Measurements from ENCODE around the gene SMARCB1.

DNA sequence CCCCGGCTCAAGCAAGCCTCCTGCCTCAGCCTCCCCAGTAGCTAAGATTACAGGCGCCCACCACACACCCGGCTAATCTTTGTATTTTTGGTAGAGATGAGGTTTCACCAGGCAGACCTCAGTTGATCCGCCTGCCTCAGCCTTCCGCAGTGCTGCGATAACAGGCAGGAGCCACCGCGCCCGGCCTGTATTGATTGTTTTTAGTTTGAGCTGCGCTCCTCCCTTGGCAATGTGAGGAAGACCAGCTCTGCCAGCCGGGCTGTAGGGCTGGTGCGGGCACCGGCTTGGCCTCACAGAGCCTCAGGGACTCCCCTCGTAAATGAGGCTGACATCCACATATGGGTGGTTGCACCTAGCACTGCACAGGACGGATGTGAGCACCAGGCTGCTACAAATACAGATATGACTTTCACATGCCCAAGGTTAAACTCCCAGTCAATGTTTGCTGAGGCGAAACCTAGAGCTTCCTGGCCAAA is 63.4 kb downstream of the SMARCB1 start:
- TF ChIP-seq RARB (CRISPR knock-in tag; IDR thresholded peaks at IDR 0.05): no peak
- no peak for TF ChIP-seq GLIS3 (CRISPR knock-in tag; IDR thresholded peaks at IDR 0.05)
- TF ChIP-seq OSR1 (CRISPR knock-in tag; IDR thresholded peaks at IDR 0.05): no peak
- TF ChIP-seq, protein P1, sequence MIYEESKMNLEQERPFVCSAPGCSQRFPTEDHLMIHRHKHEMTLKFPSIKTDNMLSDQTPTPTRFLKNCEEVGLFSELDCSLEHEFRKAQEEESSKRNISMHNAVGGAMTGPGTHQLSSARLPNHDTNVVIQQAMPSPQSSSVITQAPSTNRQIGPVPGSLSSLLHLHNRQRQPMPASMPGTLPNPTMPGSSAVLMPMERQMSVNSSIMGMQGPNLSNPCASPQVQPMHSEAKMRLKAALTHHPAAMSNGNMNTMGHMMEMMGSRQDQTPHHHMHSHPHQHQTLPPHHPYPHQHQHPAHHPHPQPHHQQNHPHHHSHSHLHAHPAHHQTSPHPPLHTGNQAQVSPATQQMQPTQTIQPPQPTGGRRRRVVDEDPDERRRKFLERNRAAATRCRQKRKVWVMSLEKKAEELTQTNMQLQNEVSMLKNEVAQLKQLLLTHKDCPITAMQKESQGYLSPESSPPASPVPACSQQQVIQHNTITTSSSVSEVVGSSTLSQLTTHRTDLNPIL (CRISPR knock-in tag; IDR thresholded peaks at IDR 0.05; ENCODE audit: low read depth): no peak
- TF ChIP-seq, protein P2, sequence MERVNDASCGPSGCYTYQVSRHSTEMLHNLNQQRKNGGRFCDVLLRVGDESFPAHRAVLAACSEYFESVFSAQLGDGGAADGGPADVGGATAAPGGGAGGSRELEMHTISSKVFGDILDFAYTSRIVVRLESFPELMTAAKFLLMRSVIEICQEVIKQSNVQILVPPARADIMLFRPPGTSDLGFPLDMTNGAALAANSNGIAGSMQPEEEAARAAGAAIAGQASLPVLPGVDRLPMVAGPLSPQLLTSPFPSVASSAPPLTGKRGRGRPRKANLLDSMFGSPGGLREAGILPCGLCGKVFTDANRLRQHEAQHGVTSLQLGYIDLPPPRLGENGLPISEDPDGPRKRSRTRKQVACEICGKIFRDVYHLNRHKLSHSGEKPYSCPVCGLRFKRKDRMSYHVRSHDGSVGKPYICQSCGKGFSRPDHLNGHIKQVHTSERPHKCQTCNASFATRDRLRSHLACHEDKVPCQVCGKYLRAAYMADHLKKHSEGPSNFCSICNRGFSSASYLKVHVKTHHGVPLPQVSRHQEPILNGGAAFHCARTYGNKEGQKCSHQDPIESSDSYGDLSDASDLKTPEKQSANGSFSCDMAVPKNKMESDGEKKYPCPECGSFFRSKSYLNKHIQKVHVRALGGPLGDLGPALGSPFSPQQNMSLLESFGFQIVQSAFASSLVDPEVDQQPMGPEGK (CRISPR knock-in tag; IDR thresholded peaks at IDR 0.05; ENCODE audit: borderline replicate concordance): no peak
